HG02840 (cell line): ENCODE measurements around the gene ACTN4.

ENCODE experiments used
- ATAC-seq: cut with Tn5 transposase; IDR thresholded peaks from one replicate; pipeline ENCODE4 v1.9.1; 2021; ENCODE audit warnings: mild to moderate bottlenecking, moderate library complexity, moderate number of reproducible peaks; ENCODE audit not compliant: unreplicated experiment, low FRiP score

ACTN4 gene

DNA sequence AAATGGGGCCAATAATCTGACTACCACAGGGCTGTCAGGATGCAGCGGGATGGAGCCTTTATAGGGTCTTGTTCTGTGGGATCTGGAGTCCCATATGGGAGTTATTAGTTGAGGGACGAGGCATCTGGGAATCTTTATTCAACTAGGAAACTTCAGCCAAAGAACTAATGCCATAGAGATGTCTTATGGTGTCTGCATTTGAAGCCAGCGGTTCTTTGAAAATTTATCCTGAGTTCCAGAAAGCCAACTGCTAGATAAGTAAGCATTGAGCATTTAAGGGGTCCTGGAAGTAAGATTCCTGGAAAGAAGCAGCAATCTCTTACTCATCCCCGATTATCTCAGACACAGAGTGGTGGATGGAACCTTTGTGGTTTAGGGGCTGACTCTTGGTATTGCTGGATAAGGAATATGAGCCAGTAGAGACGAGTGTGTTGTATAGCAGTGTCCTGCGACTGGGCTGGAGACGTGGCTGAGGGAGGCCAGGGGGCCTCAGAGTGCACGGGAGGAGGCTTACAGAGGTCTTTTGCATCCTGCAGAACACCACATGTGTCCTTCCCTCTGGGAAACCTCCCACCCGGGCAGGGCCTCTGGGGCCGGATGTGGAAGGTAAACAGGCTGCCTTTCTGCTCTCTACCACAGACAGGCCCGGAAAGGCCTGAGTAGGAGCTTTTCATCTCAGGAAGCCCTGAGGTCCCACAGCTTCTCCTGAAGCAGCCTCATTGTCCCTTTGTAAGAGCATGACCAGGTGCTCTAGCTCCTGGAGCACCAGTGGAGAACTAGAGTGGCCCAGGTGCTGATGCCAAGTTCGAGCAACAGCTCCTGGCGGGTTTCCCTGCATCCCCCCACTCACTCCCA, 28.8 kb downstream of the ACTN4 start:
- no peak for ATAC-seq

DNA sequence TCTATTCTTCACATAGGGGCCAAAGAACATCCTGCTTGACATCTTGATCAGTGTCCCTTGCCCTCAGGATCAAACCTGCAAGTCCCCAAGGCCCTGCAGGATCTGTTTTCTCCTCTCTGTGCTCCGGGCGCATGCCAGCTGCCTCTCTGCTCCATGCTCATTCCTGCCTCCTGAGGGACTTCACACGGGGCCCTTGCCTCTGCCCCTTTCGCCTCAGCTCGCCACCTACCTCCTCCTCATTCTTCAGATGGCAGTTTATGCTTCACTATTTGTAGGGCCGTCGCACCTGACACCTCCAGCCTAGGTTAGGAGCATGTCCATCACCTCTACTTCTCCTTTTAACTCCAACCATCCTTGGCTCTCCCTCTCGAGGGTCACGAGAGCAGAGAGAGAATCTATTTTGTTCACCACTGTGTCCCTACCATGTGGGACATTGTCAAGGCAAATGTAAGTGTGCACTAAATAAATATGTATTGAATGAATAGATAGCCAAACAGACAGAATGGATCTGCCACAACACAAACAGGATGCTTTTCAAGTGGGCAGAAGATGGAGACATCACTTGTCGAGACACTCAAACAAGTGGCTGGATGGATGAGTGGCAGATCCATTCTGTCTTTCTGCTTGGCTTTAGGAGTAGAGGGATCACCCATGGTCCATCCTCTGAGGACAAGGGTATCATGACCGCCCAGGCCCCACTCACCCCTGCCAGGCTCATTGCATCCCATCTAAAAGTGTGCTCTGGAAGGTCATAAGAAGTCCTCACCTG, 29.6 kb downstream of the ACTN4 start:
- ATAC-seq = no peak

DNA sequence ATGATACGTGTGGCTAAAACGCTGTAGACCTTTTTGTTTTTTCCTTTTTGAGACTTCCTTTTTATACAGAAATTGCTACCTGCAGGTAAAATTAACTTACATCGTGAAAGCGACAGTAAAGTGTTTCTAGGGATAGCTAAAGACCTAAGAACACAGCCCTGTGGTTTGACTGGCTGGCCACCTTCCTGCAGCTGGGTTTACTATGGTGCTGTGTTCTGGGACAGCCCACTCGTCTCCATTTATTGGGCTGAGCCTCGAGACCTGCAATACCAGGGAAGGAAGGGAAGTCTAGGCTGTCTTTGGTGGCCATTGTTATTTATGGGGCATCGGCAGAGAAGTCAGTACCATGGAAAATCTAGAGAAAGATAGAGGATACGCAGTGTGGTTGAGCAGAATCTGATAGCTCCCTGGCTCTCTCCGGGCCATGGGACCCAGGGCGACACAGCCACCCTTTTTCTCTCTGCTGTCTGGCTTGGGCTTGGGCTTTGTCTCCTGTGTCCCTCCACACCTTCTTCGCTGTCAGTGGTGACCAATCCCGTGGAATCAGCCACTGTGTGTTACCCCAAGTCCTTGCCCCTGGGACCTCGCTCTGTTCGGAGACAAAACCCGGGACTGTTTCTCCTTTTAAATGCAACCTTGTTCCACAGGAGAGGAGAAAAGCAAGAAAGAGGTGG, 30.9 kb downstream of the ACTN4 start:
- no peak for ATAC-seq

DNA sequence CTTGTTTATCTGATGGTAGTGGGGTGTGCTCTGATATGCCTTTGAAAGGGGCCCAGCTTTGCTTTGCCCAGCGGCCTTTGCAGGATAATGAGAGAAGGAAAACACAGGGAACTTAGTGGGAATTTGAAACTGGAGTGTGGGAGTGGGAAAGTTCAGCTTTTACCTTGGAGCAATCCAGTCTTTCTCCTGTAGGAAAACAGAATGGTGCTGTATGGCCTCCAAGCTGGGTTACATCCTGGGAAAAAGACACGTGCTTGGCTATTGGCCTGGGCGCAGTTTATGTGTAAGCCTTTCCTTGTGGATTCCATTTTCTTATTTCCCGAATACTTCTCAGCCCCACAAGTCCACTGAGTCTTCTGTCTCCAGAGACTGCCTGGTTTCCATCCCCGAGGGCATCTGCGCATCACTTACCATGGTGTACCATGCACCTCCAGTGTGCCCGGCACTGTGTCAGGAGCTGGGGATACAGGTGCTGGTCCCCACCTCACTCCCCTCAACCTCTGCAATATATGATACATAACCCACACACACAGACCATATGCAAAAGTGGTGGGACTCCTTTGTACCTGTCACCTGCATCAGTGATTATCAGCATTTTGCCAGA, 31.5 kb downstream of the ACTN4 start:
- ATAC-seq = no peak

DNA sequence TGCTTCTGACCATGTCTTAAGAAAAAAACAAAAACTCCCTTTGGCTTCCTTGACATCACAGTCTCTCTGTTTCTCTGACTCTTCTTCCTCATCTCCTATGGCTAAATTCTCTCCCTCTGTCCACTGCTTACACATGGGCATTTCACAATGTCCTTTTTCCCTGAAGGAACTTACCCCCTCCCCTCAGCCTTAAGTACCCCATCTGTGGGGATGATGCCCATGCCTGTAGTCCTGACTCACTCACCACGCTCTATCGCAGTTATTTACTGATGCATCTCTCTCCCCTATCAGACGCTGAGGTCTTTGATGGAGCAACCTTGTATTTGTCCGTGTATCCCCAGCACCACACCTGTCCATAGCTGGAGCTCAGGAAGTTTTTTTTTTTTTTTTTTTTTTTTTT, 32.4 kb downstream of the ACTN4 start:
- no peak for ATAC-seq

DNA sequence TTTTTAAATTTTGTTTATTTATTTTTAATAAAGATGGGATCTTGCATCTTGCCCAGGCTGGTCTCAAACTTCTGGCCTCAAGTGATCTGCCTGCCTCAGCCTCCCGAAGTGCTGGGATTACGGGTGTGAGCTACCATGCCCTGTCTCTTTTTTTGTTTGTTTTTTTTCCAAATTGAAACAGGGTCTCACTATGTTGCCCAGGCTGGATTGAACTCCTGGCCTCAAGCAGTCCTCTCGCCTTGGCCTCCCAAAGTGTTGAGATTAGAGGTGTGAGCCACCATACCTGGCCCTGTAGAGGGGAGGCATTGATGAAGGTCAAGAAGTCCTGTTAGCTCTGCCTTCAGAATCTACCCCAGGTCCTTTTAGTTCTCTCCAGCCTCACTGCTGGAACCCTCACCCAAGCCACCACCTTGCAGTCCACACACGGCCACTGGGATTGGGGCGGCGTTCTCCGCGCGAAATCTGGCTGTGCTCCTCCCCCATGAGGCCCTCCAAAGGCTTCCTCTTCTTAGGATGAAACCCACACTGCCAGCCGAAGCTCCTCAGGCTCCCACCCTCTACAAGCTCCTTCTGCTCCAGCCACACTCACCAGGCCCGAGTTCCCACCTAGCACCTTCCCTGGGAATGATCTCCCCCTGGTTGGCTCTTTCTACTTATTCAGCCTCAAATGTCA, 34.9 kb downstream of the ACTN4 start:
- ATAC-seq = no peak

DNA sequence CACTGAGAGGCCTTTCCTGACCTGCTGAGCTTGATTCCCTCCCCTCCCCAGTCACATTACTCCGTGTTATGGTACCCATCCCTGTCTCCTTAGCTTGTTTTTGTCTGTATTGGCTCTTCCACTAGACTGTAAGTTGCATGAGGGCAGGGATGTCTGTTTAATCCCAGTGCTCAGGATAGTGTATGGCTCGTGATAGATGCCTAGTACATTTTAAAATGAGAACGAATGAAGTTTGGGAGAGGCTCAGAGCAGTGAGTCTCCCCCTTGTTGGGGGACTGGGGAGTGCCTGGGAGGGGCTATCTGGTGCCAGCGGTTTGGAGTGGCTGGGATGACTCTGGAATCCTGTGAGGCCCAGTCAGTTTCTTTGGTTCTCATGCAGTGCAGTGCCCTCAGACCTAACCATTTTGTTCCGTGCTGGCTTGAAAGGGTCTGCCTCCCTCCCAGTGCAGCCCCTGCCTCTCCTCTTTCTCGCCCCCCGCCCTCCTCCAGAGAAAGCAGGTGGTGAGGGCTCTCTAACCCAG, 35.5 kb downstream of the ACTN4 start:
- ATAC-seq = no peak

DNA sequence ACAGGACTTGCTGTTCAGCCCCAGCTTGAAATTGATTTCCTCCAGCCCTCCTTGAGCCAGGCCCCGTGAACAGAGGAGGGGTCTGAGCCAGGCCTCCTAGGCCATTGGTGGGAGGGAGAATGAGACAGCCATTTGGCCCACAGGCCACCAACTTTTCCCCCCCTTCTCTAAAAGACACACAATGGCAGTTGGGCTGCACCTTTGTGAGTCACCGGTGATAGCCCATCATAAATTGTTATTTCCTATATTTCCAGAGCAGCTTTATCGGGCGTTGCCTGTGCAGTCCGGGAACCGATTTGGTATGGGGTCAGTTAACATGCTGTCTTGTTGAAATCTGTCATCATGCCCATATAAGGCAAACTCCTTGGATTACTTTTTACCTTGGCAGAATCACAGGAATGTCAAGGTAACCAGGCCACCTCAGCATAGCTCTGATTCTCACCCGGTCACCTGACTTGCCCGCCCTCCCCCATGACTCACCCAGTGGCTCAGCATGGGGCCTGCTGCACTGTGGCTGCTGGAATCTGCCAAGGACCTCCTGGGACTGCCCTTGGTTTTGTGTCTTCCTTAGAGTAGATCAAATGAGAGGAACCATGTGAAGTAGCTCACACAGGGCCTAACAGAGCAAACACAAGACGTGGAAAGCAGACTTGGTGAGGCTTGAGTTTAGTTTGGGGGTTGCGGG, 36.1 kb downstream of the ACTN4 start:
- no peak for ATAC-seq

DNA sequence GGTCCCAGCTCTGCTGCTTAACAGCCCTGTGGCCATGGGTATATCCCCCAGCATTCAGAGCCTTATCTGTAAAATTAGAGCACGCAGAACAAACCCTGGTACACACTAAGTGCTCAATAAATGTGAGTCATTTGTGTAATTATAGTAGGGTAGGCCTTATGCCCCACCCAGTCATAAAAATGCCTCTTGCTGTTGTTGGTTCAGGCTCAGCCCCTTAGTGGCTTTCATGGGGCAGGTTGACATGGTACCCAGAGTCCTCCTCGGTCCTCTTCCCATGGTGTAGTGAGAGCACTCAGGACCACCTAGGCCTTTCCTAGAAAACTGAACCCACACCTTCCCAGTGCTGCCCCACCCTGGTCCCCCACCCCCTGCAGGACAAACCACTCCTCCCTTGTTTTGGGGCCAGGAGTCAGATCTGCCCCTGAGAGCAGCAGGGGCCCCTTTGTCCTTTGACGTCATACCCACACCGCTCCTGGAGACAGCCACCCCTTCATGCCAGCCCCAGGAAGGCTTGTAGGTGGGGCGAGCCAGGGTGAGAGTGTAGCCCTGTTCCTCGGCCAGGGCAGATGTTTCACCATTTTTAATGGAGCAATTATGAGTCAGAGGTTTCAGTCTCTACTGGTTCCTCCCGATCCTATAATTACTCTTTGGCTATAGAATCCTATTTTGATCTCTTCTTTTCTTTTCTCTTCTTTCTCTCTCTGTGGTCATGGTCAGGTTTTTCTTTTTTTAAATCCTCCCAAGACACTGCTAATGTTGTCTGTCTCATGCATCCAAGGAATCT, 36.8 kb downstream of the ACTN4 start:
- no peak for ATAC-seq

DNA sequence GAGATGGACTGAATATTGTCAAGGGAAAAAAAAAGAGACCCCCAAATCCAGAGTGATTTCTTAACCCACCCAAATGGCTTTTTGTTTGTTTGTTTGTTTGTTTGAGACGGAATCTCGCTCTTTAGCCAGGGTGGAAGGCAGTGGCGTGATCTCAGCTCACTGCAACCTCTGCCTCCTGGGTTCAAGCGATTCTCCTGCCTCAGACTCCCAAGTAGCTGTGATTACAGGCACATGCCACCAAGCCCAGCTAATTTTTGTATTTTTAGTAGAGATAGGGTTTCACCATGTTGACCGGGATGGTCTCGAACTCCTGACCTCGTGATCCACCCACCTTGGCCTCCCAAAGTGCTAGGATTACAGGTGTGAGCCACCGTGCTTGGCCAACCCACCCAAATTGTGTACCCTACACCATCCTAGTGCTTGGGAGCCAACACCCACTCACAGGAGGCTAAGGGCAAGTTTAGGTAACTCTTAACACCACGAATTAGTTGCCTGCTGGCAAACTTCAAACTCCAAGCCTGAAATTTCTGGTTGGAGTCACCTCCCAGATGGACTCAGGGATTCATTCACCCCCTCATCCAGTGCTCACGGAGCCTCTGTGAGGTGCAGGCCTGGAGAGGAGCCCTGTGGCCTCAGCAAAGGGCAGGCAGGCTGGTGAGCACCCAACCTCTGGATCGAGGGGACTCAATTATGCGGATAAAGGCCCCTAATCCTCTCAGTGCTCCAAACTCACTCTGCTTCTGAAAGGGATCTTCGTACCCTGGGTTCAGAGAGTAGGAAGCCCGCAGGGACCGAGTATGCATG, 37.6 kb downstream of the ACTN4 start:
- ATAC-seq = no peak

DNA sequence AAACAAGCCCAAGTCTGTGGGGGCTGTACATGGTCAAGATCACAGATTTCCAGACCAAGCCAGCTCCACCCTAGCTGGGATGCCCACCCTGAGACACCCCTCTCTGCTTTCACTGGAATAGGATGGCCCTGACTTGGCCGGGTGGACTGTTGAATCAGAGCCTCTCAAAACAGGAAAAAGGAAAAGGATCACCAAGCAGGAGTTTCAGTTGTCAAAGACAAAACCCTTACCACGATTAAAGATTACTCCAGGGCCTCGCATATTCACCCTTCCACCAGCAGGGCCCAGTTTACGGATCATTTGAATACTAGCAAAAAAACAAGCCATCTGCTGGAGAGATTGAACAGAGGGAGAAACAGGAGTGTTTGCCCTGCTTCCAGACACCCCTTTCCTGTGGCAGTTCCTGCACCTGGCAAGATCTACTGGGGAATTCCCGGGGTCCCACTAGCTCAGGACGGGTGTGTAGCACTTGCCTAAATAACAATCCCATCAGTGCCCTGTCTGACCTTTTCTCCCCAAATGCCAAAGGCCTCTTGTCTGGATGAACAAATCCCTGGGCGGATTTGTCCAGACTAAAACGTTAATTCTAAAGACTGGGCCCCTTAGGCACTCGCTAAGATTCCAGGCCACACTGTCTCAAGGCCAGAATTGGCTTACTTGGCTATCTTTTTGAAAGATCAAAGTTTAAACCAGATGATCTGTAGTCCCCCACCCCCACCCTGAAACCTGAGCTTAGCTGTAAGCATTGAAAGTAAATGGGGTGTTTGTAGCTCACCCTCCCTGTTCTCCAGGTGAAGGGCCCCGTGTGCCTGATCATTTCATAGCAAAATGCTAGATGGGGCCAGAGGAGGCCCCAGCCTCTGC, 38.4 kb downstream of the ACTN4 start:
- no peak for ATAC-seq

DNA sequence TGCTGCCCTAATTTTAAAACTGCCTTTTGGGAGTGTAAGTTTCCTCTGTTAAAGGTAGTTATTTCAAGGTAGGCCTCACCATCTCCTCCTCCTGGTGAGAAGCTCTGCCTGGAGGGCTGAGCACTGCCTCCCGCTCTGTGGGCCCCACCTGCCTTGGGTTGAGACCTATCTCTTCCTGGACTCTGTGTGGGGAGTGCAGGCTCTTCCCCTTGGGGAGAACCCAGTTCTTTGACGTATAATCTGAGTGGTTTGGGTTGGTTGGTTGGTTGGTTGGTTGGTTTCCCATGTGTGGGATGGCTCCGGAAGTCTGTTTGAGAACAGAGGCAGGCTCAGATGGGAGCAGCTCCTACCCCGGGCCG, 39.1 kb downstream of the ACTN4 start:
- ATAC-seq = no peak

DNA sequence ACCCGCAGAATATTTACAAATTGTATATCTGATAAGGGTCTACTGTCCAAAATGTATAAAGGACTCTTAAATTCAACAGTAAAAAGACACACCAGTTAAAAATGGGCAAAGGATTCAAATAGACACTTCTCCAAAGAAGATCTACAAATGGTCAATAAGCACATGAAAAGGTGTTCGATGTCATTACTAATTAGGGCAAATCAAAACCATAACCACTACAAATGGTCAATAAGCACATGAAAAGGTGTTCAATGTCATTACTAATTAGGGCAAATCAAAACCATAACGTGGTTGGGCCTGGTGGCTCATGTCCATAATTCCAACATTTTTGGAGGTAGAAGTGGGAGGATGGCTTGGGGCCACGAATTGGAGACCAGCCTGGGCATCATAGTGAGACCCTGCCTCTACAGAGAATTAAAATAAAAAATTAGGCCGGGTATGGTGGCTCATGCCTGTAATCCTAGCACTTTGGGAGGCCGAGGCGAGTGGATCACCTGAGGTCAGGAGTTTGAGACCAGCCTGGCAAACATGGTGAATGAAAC, 40.5 kb downstream of the ACTN4 start:
- ATAC-seq = no peak

DNA sequence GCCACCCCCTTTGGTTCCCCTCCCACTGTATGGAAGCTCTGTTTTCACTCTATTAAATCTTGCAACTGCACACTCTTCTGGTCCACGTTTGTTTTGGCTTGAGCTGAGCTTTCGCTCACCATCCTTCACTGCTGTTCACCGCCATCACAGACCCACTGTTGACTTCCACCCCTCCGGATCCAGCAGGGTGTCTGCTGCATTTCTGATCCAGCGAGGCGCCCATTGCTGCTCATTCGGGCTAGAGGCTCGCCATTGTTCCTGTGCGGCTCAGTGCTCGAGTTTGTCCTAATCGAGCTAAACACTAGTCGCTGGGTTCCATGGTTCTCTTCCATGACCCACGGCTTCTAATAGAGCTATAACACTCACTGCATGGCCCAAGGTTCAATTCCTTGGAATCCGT, 42.7 kb downstream of the ACTN4 start:
- no peak for ATAC-seq

DNA sequence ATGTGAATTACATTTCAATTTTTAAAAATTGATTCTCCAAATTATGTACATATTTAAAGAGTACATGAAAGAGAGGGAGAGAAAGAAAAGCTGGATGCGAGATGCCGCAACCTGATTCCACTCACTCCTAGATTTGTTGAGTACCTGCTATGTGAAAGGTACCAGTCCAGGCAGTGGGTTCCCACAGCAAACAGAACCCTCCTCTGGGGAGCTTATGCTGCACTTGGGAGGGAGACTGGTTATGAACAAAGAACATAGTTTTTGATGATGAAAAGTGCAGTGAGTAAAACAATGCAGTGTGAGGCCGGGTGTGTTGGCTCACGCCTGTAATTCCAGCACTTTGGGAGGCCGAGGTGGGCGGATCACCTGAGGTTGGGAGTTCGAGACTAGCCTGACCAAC, 43.4 kb downstream of the ACTN4 start:
- ATAC-seq = no peak

DNA sequence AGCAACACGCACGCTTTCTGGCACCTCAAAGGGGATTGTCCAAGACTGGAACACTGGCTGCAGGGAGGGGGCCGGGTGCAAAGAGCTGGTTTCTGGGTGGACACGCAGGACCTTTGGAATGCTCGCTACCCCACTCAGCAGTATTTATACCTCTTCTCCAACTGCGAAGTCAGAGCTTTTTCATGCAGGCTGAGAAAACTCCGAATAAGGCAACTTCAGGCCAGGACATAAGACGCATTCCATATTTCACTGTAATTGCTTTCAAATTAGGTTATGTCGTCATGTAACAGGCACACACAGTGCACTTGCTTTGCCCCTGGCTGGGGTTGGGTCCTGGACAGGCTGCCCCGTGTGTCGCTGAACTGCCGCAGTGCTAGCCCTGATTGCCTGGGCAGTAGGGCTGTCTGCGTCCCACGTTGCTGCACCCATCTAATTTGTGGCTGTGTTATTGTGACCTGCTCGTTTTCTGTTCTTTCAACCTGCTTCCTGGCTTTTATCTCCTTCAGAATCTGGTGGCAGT, 44.5 kb downstream of the ACTN4 start:
- no peak for ATAC-seq
